SU-DHL-6 (cell line): ENCODE measurements around the gene BDKRB2.

ENCODE experiments used
- H2AFZ ChIP-seq: fragments of 200-600 bp; sonication (generic); 2 replicates; pipeline ENCODE4 v1.6.1; 2014; ENCODE audit warnings: low read depth, mild to moderate bottlenecking, moderate library complexity, mixed read lengths, antibody characterized with exemption, low read length; ENCODE audit not compliant: severe bottlenecking
- H3F3A ChIP-seq: fragments of 200-600 bp; shearing (Covaris generic); 2 replicates; pipeline ENCODE4 v1.6.0; 2016; ENCODE audit warnings: antibody characterized with exemption, mild to moderate bottlenecking; ENCODE audit not compliant: insufficient read depth
- H3K27ac ChIP-seq: fragments of 200-600 bp; sonication (generic); 2 replicates; pipeline ENCODE4 v1.5.1; 2016; ENCODE audit warnings: low read depth, mild to moderate bottlenecking, low read length, moderate library complexity, mixed read lengths
- H3K27me3 ChIP-seq: fragments of 200-600 bp; sonication (generic), shearing (Covaris generic); 2 replicates; pipeline ENCODE4 v1.6.0; 2014; ENCODE audit warnings: mild to moderate bottlenecking, low read length
- H3K36me3 ChIP-seq: fragments of 200-600 bp; sonication (generic); 2 replicates; pipeline ENCODE4 v1.6.1; 2014; ENCODE audit warnings: mild to moderate bottlenecking, low read length, mixed read lengths
- H3K4me2 ChIP-seq: fragments of 300-600, 200-600 bp; shearing (Covaris generic), sonication (generic); 2 replicates; pipeline ENCODE4 v1.6.0; 2014; ENCODE audit warnings: low read length, low read depth, mild to moderate bottlenecking; ENCODE audit not compliant: poor library complexity, severe bottlenecking
- H3K4me3 ChIP-seq: fragments of 200-600 bp; sonication (generic); 2 replicates; pipeline ENCODE4 v1.5.1; 2014; ENCODE audit warnings: antibody characterized with exemption, low read length, mild to moderate bottlenecking, mixed read lengths; ENCODE audit not compliant: insufficient read depth, poor library complexity, severe bottlenecking
- H3K79me2 ChIP-seq: fragments of 200-600 bp; sonication (generic); 2 replicates; pipeline ENCODE4 v1.6.1; 2014; ENCODE audit warnings: mild to moderate bottlenecking, low read length, moderate library complexity; ENCODE audit not compliant: insufficient read depth
- H3K9ac ChIP-seq: fragments of 200-600 bp; sonication (generic); 2 replicates; pipeline ENCODE4 v1.7.0; 2014; ENCODE audit warnings: mild to moderate bottlenecking, low read length
- H3K9me2 ChIP-seq: fragments of 200-600 bp; sonication (generic); replicated peaks from 2 replicates; pipeline ENCODE4 v1.6.1; 2014; ENCODE audit warnings: low read length; ENCODE audit not compliant: insufficient read depth
- H3K9me3 ChIP-seq: fragments of 200-600 bp; sonication (generic); 2 replicates; pipeline ENCODE4 v1.6.1; 2014; ENCODE audit warnings: low read length, mixed read lengths; ENCODE audit not compliant: insufficient read depth
- H4K20me1 ChIP-seq: fragments of 200-600 bp; sonication (generic); 2 replicates; pipeline ENCODE4 v1.6.1; 2014; ENCODE audit warnings: low read depth, mild to moderate bottlenecking, antibody characterized with exemption, low read length, moderate library complexity, mixed read lengths
- EZH2phosphoT487 ChIP-seq: fragments of 200-600 bp; sonication (generic), shearing (Covaris generic); conservative IDR thresholded peaks from 2 replicates; pipeline ENCODE4 v1.6.1; 2018; ENCODE audit warnings: mild to moderate bottlenecking, antibody characterized with exemption, low read length, moderate library complexity, mixed read lengths
- TF ChIP-seq, protein P1 (sequence below): fragments of 200-600 bp; sonication (generic); IDR thresholded peaks from one replicate; pipeline ENCODE4 v1.5.1; 2017; ENCODE audit warnings: antibody characterized with exemption, mild to moderate bottlenecking, low read length, moderate library complexity; ENCODE audit not compliant: insufficient read depth, poor library complexity, severe bottlenecking

BDKRB2 gene

DNA sequence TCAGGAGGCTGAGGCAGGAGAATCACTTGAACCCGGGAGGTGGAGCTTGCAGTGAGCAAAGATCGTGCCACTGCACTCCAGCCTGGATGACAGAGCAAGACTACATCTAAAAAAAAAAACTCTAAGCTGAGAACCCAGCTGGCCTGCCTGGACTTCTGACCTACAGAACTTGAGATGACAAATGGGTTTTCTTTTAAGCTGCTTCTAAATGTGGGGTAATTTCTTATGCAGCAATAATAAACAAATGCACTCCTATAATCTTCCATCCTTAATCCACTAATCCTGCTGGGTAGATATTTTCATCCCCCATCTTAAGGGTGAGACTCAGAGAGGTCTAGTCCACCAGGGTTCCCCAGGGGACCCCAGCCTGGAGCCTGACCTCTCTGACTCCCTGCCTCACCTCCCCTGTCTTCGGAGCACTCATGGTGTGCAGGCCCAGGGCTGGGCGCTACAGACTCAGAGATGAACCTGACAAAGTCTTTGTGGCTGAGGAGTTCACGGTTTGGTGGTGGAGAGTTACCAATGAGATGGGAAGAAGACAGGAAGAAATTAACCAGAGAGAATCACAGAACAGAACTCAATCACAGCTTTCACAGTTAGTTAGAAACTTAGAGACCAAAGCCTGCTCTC is 39.7 kb upstream of the BDKRB2 start:
- TF ChIP-seq, protein P1, sequence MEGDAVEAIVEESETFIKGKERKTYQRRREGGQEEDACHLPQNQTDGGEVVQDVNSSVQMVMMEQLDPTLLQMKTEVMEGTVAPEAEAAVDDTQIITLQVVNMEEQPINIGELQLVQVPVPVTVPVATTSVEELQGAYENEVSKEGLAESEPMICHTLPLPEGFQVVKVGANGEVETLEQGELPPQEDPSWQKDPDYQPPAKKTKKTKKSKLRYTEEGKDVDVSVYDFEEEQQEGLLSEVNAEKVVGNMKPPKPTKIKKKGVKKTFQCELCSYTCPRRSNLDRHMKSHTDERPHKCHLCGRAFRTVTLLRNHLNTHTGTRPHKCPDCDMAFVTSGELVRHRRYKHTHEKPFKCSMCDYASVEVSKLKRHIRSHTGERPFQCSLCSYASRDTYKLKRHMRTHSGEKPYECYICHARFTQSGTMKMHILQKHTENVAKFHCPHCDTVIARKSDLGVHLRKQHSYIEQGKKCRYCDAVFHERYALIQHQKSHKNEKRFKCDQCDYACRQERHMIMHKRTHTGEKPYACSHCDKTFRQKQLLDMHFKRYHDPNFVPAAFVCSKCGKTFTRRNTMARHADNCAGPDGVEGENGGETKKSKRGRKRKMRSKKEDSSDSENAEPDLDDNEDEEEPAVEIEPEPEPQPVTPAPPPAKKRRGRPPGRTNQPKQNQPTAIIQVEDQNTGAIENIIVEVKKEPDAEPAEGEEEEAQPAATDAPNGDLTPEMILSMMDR = no peak
- TF ChIP-seq EZH2phosphoT487 = no peak
- no peaks in the 10 kb centered on the region for H3K9me3 ChIP-seq

DNA sequence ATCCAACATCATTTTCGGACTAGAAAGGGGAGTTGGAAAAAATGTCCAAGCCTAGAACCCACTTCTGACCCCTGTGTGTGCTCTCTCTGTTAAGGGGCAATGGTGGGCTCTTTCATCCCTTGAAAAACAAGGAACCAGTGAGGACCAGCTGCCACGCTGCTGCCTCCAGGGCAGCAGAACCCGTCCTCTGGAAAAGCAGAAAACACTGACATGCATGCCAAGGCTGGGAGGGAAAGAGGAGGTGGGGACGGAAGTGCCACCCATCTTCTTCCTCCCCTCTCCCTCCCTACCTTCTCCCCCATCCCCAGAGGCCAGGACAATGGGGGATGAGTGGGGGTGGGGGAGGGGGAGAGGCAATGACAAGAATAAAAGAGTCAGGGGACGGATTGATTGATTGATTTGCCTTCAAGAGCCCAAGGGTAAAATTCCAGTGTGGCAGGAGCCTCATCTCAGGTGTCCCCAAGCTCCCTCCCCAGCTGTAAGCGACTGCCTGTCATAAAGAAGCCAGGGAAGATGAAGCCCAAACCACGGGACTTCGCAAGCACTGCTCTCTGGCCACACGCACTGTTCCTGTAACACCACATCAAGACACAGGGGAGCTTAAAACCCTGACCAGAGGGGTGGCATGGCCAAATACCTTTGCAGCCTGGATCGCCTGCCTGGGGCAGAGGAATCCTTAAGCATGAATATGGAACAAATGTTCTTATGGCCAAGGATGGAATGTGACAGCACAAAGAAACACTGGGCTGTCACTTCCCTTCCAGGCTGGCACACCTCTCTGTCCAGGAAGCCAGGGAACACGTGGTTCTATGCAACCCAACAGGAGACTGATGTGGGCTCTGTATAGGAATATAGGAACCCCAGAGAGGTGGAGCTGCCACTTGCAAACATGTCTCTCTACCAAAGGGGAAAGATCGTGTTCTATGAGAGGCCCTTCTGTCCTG is 38.9 kb upstream of the BDKRB2 start:
- Histone ChIP-seq H2AFZ (no peak overlapping the region), H3K27ac (no peak overlapping the region)
- no peak for TF ChIP-seq EZH2phosphoT487
- TF ChIP-seq, protein P1 = no peak

More for the DNA sequence above, 39.7 kb upstream of the BDKRB2 start:
- H3K79me2 ChIP-seq = no peaks in the 10 kb centered on the region
- H4K20me1 ChIP-seq = no peaks in the 10 kb centered on the region
- H3K27me3 ChIP-seq = no peaks in the 10 kb centered on the region
- H3K4me2 ChIP-seq = no peak overlapping the region
- H3F3A ChIP-seq = no peaks in the 10 kb centered on the region
- no peak overlapping the region for H3K27ac ChIP-seq
- H3K36me3 ChIP-seq = no peaks in the 10 kb centered on the region
- no peak overlapping the region for H2AFZ ChIP-seq
- H3K9ac ChIP-seq = no peak overlapping the region
- H3K9me2 ChIP-seq = no peaks in the 10 kb centered on the region
- H3K4me3 ChIP-seq = no peak overlapping the region

DNA sequence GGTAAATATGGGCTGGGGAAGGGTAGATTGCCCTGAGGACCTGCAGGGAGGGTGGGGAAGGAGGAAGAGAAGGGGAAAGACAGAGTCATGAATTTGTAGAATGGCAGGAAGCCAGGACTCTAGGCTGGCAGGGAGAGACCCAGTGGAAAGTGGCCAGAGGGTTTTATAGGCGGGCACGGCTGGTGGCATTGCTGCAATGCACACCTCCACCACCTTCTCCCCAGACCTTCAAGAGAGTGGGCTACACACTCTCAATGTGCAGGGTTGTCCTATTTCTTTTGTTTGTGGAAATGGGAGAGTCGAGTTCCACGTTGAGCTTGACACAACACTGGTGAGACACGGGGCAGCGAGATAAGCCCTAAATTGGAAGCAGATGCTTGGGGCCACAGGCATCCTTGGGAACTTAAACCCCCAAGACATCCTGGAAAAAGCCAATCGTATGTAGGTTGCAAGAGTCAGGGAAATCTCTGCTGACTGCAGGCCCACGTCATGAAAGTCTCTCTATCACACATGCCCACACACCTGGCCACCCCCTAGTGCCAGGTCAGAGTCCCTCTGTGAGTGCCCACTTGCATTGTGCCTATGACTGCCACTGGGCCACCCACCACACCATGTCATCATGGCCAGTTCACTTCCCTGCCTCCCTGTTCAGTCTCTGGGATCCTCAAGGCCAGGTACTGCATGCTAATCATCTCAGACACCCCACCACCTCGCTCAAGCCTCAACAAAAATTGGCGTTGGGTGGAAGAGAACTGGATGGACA is 38.0 kb upstream of the BDKRB2 start:
- Histone ChIP-seq H2AFZ (no peak overlapping the region), H3K9me2 (no peaks in the 10 kb centered on the region), H3K9ac (no peak overlapping the region), H3K36me3 (no peaks in the 10 kb centered on the region), H3K27me3 (no peaks in the 10 kb centered on the region), H3K79me2 (no peaks in the 10 kb centered on the region), H3K9me3 (no peaks in the 10 kb centered on the region), H3F3A (no peaks in the 10 kb centered on the region), H3K4me3 (no peak overlapping the region), H4K20me1 (no peaks in the 10 kb centered on the region), H3K27ac (no peak overlapping the region), H3K4me2 (no peak overlapping the region)
- no peak for TF ChIP-seq EZH2phosphoT487
- TF ChIP-seq, protein P1 = no peak

More for the DNA sequence above, 38.9 kb upstream of the BDKRB2 start:
- H3K9me2 ChIP-seq = no peaks in the 10 kb centered on the region
- H3K4me2 ChIP-seq = no peak overlapping the region
- no peaks in the 10 kb centered on the region for H3F3A ChIP-seq
- H3K9ac ChIP-seq = no peak overlapping the region
- no peaks in the 10 kb centered on the region for H3K36me3 ChIP-seq
- no peaks in the 10 kb centered on the region for H3K27me3 ChIP-seq
- no peaks in the 10 kb centered on the region for H3K9me3 ChIP-seq
- no peak overlapping the region for H3K4me3 ChIP-seq
- no peaks in the 10 kb centered on the region for H4K20me1 ChIP-seq
- no peaks in the 10 kb centered on the region for H3K79me2 ChIP-seq
